ENCODE results near the gene RIMS4. TPM values are rescaled to one million over a fixed set of nuclear protein-coding genes. Genes with fewer than 3 reads are reported as not detected.

The RIMS4 gene
- total and polyA plus RNA-seq, 2 of the 13 experiments (the other 11 are each of a cell fraction or from before 2014, with no cell fraction given): 0.01 to 0.07 TPM

- TF ChIP-seq NFAT5 (CRISPR knock-in tag; IDR thresholded peaks at IDR 0.05): no peak
Observed at GRCh38 chr20:44839481-44839880, 29.1 kb upstream of the RIMS4 start (continued).

- no TSS peak for BruUV-seq (replicated peaks)
- ChIA-PET CTCF (ENCODE audit: low intra/inter-chr PET ratio, low total read pairs) (no interaction called here), POLR2A (no interaction called here)
- H3K27me3 ChIP-seq (ENCODE audit: control insufficient read depth in 1 of 2, insufficient read depth in 2 of 2, low read length in 2 of 2): peaks cover 2 to 65% of the 10 kb centered on the region in 2 experiments; a peak in 4 of 5 replicates
- H3K4me1 ChIP-seq (ENCODE audit: insufficient read depth, low read length): no peaks in the 10 kb centered on the region
- intact Hi-C loops (cut with micrococcal nuclease; ENCODE audit: unreplicated experiment) (no loop called here), in situ Hi-C loops (cut with HindIII; ENCODE audit: extremely low pct_ligation_motif_present, low pct_unique_long_range_greater_than_20kb) (no loop called here)
- H3K36me3 ChIP-seq (replicated peaks in 1 of 2; ENCODE audit: control insufficient read depth in 1 of 2, insufficient read depth in 2 of 2, low read length in 2 of 2): no peaks in the 10 kb centered on the region
- H4K20me1 ChIP-seq (ENCODE audit: insufficient read depth, low read length): no peaks in the 10 kb centered on the region
- H3K27ac ChIP-seq (ENCODE audit: extremely low read length, insufficient read depth, low read length): no peak overlapping the region
- no peak for TF ChIP-seq ZNF274 (CRISPR knock-in tag; IDR thresholded peaks at IDR 0.05)
- no peak for TF ChIP-seq ZNF816 (CRISPR knock-in tag; IDR thresholded peaks at IDR 0.05; ENCODE audit: borderline replicate concordance)
- TF ChIP-seq ZMYM4 (CRISPR knock-in tag; IDR thresholded peaks at IDR 0.05): no peak
- no peak for TF ChIP-seq SNAPC2 (CRISPR knock-in tag; IDR thresholded peaks at IDR 0.05)
- no peak overlapping the region for H2AFZ ChIP-seq (ENCODE audit: low read length)
- no peak for ATAC-seq
- DNase-seq (ENCODE audit: low spot score): no peak
- H3K9me3 ChIP-seq (ENCODE audit: low read length): peaks cover 4% of the 10 kb centered on the region; the same call in 1 of the 2 replicates
- H3K9ac ChIP-seq (ENCODE audit: insufficient read depth, low read depth, low read length): no peak overlapping the region
- H3K4me3 ChIP-seq (replicated peaks in 1 of 3; ENCODE audit: insufficient read depth in 1 of 3, low read depth in 2 of 3, low read length in 3 of 3): no peak overlapping the region
- H3K79me2 ChIP-seq (ENCODE audit: insufficient read depth, low read length): no peaks in the 10 kb centered on the region
- FAIRE-seq: no peak
- 0% methylated on average over 1 of the region's 1 CpG for WGBS (ENCODE audit: low lambda C conversion rate)
- H3K4me2 ChIP-seq (ENCODE audit: low read depth, low read length): no peak overlapping the region
Observed at GRCh38 chr20:44838521-44838920, 28.2 kb upstream of the RIMS4 start.
